H1 (cell line): ENCODE results near the gene CLEC16A. TPM values are rescaled to one million over a fixed set of nuclear protein-coding genes. Genes with fewer than 3 reads are reported as not detected.

Source experiments
- CTCF ChIA-PET: fragments of 300-600 bp; sonication (Branson Sonifier 250); formaldehyde crosslinking; loops from one replicate; lab custom pipeline; 2021; ENCODE audit not compliant: partially characterized antibody; lab: Charles Lee
- POLR2A ChIA-PET: fragments of 300-600 bp; sonication (Branson Sonifier 250); formaldehyde crosslinking; loops from one replicate; lab custom pipeline; 2021; ENCODE audit warnings: inconsistent platforms; ENCODE audit not compliant: partially characterized antibody; lab: Charles Lee
- DNase-seq, 2 experiments: peaks; one replicate each; pipeline versions ENCODE4 v3.0.0 to v3.0.0-alpha.2; 2010 to 2022; ENCODE audit warnings: low spot score in 2 of 2, low read depth in 1 of 2, mixed read lengths in 1 of 2
- FAIRE-seq: peaks from 2 replicates; lab custom pipeline; 2011; peaks lifted over from hg19 to GRCh38; lab: Jason Lieb, UNC
- H2AFZ ChIP-seq: 2 replicates; pipeline ENCODE4 v1.8.1; 2012; ENCODE audit warnings: low read length, inconsistent platforms
- H2AK5ac ChIP-seq: 2 replicates; pipeline ENCODE4 v1.6.1; 2013; ENCODE audit warnings: low read depth, low read length
- H2BK120ac ChIP-seq: replicated peaks from 2 replicates; pipeline ENCODE3; 2013; ENCODE audit warnings: low read depth, low read length, inconsistent platforms
- H2BK12ac ChIP-seq: 2 replicates; pipeline ENCODE4 v1.6.1; 2013; ENCODE audit warnings: low read depth, low read length
- H2BK15ac ChIP-seq: 2 replicates; pipeline ENCODE4 v1.6.1; 2013; ENCODE audit warnings: low read length
- H2BK20ac ChIP-seq: 2 replicates; pipeline ENCODE4 v1.6.1; 2013; ENCODE audit warnings: low read length
- H2BK5ac ChIP-seq: 2 replicates; pipeline ENCODE4 v1.6.1; 2013; ENCODE audit warnings: low read depth, low read length
- H3K14ac ChIP-seq: 2 replicates; pipeline ENCODE4 v1.6.1; 2013; ENCODE audit warnings: inconsistent platforms; ENCODE audit not compliant: insufficient read length
- H3K18ac ChIP-seq: 2 replicates; pipeline ENCODE4 v1.6.1; 2013; ENCODE audit warnings: low read length; ENCODE audit errors: extremely low read depth
- H3K23ac ChIP-seq: 2 replicates; pipeline ENCODE4 v1.6.1; 2013; ENCODE audit warnings: inconsistent platforms; ENCODE audit not compliant: insufficient read length
- H3K23me2 ChIP-seq: 2 replicates; pipeline ENCODE4 v1.6.1; 2013; ENCODE audit warnings: low read depth, low read length
- H3K27ac ChIP-seq: 2 replicates; pipeline ENCODE4 v1.6.1; 2011; ENCODE audit warnings: low read depth, low read length, inconsistent platforms
- H3K27me3 ChIP-seq, 4 experiments: replicated peaks in 1 of 4; 1 replicate in 1 of 4; 2 replicates in 3 of 4; pipeline versions ENCODE4 v1.6.1 to v1.8.1; 2011 to 2013; ENCODE audit warnings: low read length in 3 of 4, mild to moderate bottlenecking in 3 of 4, inconsistent platforms in 2 of 4, mixed read lengths in 2 of 4, moderate library complexity in 1 of 4; ENCODE audit not compliant: control insufficient read depth in 3 of 4, insufficient read depth in 3 of 4; ENCODE audit errors: extremely low read depth in 1 of 4
- H3K36me3 ChIP-seq, 4 experiments: 2 replicates each; pipeline versions ENCODE4 v1.6.1 to v1.8.1; 2011 to 2013; ENCODE audit warnings: mild to moderate bottlenecking in 4 of 4, low read length in 3 of 4, moderate library complexity in 2 of 4, control low read depth in 1 of 4, inconsistent platforms in 1 of 4; ENCODE audit not compliant: insufficient read depth in 4 of 4, control insufficient read depth in 2 of 4
- H3K4ac ChIP-seq: replicated peaks from 2 replicates; pipeline ENCODE3; 2013; ENCODE audit warnings: low read length, low read depth, mixed read lengths, inconsistent platforms; ENCODE audit not compliant: insufficient read length
- H3K4me1 ChIP-seq, 4 experiments: replicated peaks in 1 of 4; 1 replicate in 1 of 4; 2 replicates in 3 of 4; pipeline versions ENCODE4 v1.6.1 to v1.8.1; 2011 to 2013; ENCODE audit warnings: low read length in 3 of 4, inconsistent platforms in 2 of 4, mixed read lengths in 1 of 4; ENCODE audit not compliant: insufficient read depth in 4 of 4, control insufficient read depth in 3 of 4
- H3K4me2 ChIP-seq, 2 experiments: 2 replicates each; pipeline versions ENCODE4 v1.6.1 to v1.8.1; 2011 to 2013; ENCODE audit warnings: low read depth in 2 of 2, low read length in 2 of 2, control low read depth in 1 of 2, inconsistent platforms in 1 of 2, mild to moderate bottlenecking in 1 of 2; ENCODE audit not compliant: insufficient read depth in 1 of 2
- H3K4me3 ChIP-seq, 4 experiments: fragments of 200-600, 300-600 bp in 1 of 4; sonication (generic), shearing (Covaris generic), sonication (Bioruptor Twin) in 1 of 4; 2 replicates each; pipeline versions ENCODE4 v1.5.1 to v1.8.1; 2011 to 2016; ENCODE audit warnings: low read length in 4 of 4, low read depth in 3 of 4, control low read depth in 2 of 4, inconsistent platforms in 2 of 4, mild to moderate bottlenecking in 2 of 4, mixed read lengths in 1 of 4, moderate library complexity in 1 of 4; ENCODE audit not compliant: insufficient read depth in 2 of 4; ENCODE audit errors: extremely low read depth in 1 of 4
- H3K56ac ChIP-seq: replicated peaks from 2 replicates; pipeline ENCODE3; 2013; ENCODE audit warnings: low read depth, mild to moderate bottlenecking, mixed read lengths, low read length, inconsistent platforms; ENCODE audit not compliant: insufficient read length
- H3K79me1 ChIP-seq: 2 replicates; pipeline ENCODE4 v1.6.1; 2013; ENCODE audit warnings: low read depth, low read length, control low read depth
- H3K79me2 ChIP-seq, 2 experiments: 2 replicates each; pipeline versions ENCODE4 v1.6.1 to v1.8.1; 2012 to 2013; ENCODE audit warnings: low read length in 2 of 2, mild to moderate bottlenecking in 2 of 2, inconsistent platforms in 1 of 2; ENCODE audit not compliant: insufficient read depth in 2 of 2, control insufficient read depth in 1 of 2
- H3K9ac ChIP-seq, 4 experiments: replicated peaks in 1 of 4; 1 replicate in 1 of 4; 2 replicates in 3 of 4; pipeline versions ENCODE4 v1.6.1 to v1.8.1; 2011 to 2013; ENCODE audit warnings: low read depth in 3 of 4, low read length in 3 of 4, control low read depth in 2 of 4, mild to moderate bottlenecking in 2 of 4, moderate library complexity in 2 of 4, inconsistent platforms in 1 of 4; ENCODE audit errors: extremely low read depth in 1 of 4
- H3K9me3 ChIP-seq, 2 experiments: 2 replicates each; pipeline versions ENCODE4 v1.6.1 to v1.8.1; 2012 to 2013; ENCODE audit warnings: mild to moderate bottlenecking in 2 of 2, moderate library complexity in 2 of 2, control low read depth in 1 of 2, inconsistent platforms in 1 of 2, low read depth in 1 of 2, low read length in 1 of 2, mixed read lengths in 1 of 2; ENCODE audit not compliant: insufficient read depth in 2 of 2
- H4K20me1 ChIP-seq, 2 experiments: replicated peaks in 1 of 2; 2 replicates each; pipeline versions ENCODE3 to v1.8.1; 2011 to 2013; ENCODE audit warnings: inconsistent platforms in 2 of 2, low read length in 2 of 2, mild to moderate bottlenecking in 1 of 2; ENCODE audit not compliant: insufficient read depth in 2 of 2, control insufficient read depth in 1 of 2
- H4K5ac ChIP-seq: 2 replicates; pipeline ENCODE4 v1.6.1; 2013; ENCODE audit warnings: low read length, low read depth, mixed read lengths, inconsistent platforms; ENCODE audit not compliant: insufficient read length
- H4K8ac ChIP-seq: 2 replicates; pipeline ENCODE4 v1.8.0; 2013; ENCODE audit warnings: mild to moderate bottlenecking, moderate library complexity, low read length, inconsistent platforms; ENCODE audit not compliant: insufficient read depth; ENCODE audit errors: extremely low read depth
- H4K91ac ChIP-seq: replicated peaks from 2 replicates; pipeline ENCODE3; 2013; ENCODE audit warnings: low read length, mixed read lengths, inconsistent platforms; ENCODE audit not compliant: insufficient read length
- BACH1 ChIP-seq: IDR thresholded peaks from 2 replicates; pipeline ENCODE4 v1.6.1; 2012; ENCODE audit warnings: low read length, improper control_type of control experiment
- FOSL1 ChIP-seq: IDR thresholded peaks from 2 replicates; pipeline ENCODE4 v1.6.1; 2011; ENCODE audit warnings: mild to moderate bottlenecking, low read depth, low read length, moderate library complexity; ENCODE audit not compliant: insufficient read depth
- JUN ChIP-seq: IDR thresholded peaks from 2 replicates; pipeline ENCODE4 v1.6.1; 2011; ENCODE audit warnings: low read depth, mild to moderate bottlenecking, improper control_type of control experiment, low read length
- POLR2A ChIP-seq, 2 experiments: IDR thresholded peaks; 1 replicate in 1 of 2; 2 replicates in 1 of 2; pipeline ENCODE4 v1.6.1; 2011; ENCODE audit warnings: low read depth in 2 of 2, low read length in 2 of 2, mild to moderate bottlenecking in 2 of 2; ENCODE audit errors: control extremely low read depth in 1 of 2
- SP2 ChIP-seq: IDR thresholded peaks from 2 replicates; pipeline ENCODE4 v1.6.1; 2012; ENCODE audit warnings: mild to moderate bottlenecking, low read length, inconsistent platforms
- TCF12 ChIP-seq: IDR thresholded peaks from 2 replicates; pipeline ENCODE4 v1.6.1; 2011; ENCODE audit warnings: low read depth, mild to moderate bottlenecking, low read length
- WGBS, 2 experiments: shearing (Covaris generic) in 1 of 2; methylation state at CpG; one replicate each; pipeline versions ENCODE4 v1.1.6 to v1.1.7; 2013 to 2015; ENCODE audit warnings: low lambda C conversion rate in 2 of 2, mixed read lengths in 2 of 2, inconsistent platforms in 1 of 2, low coverage in 1 of 2, missing lambda C conversion rate in 1 of 2; ENCODE audit not compliant: insufficient replicate concordance in 2 of 2, insufficient coverage in 1 of 2, insufficient read length in 1 of 2; ENCODE audit errors: extremely low coverage in 1 of 2, missing lambda C conversion rate in 1 of 2; 5-methylcytosine and 5-hydroxymethylcytosine counted together
- polyA plus RNA-seq, 7 experiments: library from polyadenylated mRNA; depleted of rRNA in 3 of 7; stranded (reverse) in 5 of 7; unstranded in 2 of 7; fragments of >200 nt in 5 of 7; fragments of 200-250 nt in 2 of 7; gene quantifications; 1 replicate in 5 of 7; 2 replicates in 1 of 7; 4 replicates in 1 of 7; pipeline versions ENCODE4 v1.2.1 to v1.2.3, GENCODE V29; 2011 to 2013; ENCODE audit warnings: missing spikeins in 2 of 7, mixed read lengths in 2 of 7
- total RNA-seq: library from RNA; stranded (reverse); fragmentation: NEBNext Ultra II Directional; extraction: Animal tissue kit (Norgen Biotek cat#: 25700); gene quantifications from 2 replicates; pipeline ENCODE4 v1.2.1, GENCODE V29; 2021
- TF ChIP-seq, protein P1 (sequence below): IDR thresholded peaks from 2 replicates; pipeline ENCODE4 v1.6.1; 2011; ENCODE audit warnings: low read depth, mild to moderate bottlenecking, low read length; ENCODE audit not compliant: insufficient read depth
- TF ChIP-seq, protein P2 (sequence below): IDR thresholded peaks from 2 replicates; pipeline ENCODE4 v1.6.1; 2012; ENCODE audit warnings: inconsistent platforms

Gene CLEC16A
- total and polyA plus RNA-seq, 2 of the 8 experiments (the other 6 are each of a cell fraction or from before 2014, with no cell fraction given), result 7.6 to 19.3 TPM

DNA sequence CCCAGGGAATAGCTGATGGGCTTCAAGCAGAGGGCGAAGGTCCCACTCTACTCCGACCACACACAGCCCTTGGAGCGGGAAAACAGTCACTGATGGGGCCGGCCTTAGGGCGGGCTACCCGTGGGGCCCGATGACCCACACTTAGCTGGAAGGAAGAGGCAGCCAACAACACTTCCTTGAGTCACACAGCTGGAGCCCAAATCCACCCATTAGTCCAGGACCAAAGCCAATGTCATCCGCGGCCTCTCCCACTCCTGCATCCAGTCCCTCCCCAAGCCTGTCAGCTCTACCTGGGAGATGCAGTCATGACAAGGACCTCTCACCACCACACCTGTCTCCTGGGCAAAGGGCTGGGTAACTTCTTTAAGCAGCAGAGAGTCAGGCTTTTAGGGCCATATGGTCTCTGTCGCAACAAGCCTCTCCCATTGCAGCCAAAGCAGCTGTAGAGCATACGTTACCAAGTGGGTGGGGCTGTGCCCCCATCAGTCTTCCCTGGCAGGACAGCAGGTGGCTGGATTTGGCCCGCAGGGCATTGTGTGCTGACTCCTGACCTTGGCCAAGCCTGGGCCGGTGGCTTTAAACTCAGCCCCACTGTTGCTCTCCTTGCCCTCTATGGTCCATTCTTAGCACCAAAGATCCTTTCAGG is 200.9 kb downstream of the CLEC16A start:
- no peaks in the 10 kb centered on the region for H3K36me3 ChIP-seq
- FAIRE-seq (no peak), DNase-seq (no peak)
- H3K27ac ChIP-seq, result no peak overlapping the region
- no peak overlapping the region for H3K18ac ChIP-seq
- no peak overlapping the region for H4K8ac ChIP-seq
- H4K20me1 ChIP-seq, result peaks cover 0 to 2% of the 10 kb centered on the region in 2 experiments
- no peak overlapping the region for H2BK20ac ChIP-seq
- no peak overlapping the region for H4K5ac ChIP-seq
- no peak overlapping the region for H3K56ac ChIP-seq
- CTCF ChIA-PET, result interaction anchor here (0.6 to 1.9 kb wide), 7 partner anchors 9 to 227 kb away, joined by 3 to 8 read pairs (median 4); partner anchors contain the start of gene SOCS1
- no peaks in the 10 kb centered on the region for H3K79me2 ChIP-seq
- TF ChIP-seq, protein P1, sequence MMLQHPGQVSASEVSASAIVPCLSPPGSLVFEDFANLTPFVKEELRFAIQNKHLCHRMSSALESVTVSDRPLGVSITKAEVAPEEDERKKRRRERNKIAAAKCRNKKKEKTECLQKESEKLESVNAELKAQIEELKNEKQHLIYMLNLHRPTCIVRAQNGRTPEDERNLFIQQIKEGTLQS, result no peak
- TF ChIP-seq TCF12, result no peak
- no peak for TF ChIP-seq POLR2A (IDR thresholded peaks at IDR 0.05; ENCODE audit: control extremely low read depth in 1 of 2, low read depth in 2 of 2, low read length in 2 of 2)
- no peak for TF ChIP-seq BACH1
- TF ChIP-seq, protein P2, sequence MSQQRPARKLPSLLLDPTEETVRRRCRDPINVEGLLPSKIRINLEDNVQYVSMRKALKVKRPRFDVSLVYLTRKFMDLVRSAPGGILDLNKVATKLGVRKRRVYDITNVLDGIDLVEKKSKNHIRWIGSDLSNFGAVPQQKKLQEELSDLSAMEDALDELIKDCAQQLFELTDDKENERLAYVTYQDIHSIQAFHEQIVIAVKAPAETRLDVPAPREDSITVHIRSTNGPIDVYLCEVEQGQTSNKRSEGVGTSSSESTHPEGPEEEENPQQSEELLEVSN, result no peak
- no peak for TF ChIP-seq JUN
- TF ChIP-seq FOSL1, result no peak
- TF ChIP-seq SP2, result no peak
- 94% methylated on average over 13 of the region's 13 CpGs; no CpG with 5 or more reads in 1 of the 2 experiments for WGBS, 2 experiments
- H3K9me3 ChIP-seq, result no peaks in the 10 kb centered on the region
- peaks cover 0 to 3% (median 0%) of the 10 kb centered on the region in 4 experiments; a peak in 3 of 7 replicates for H3K4me1 ChIP-seq
- H3K14ac ChIP-seq, result no peak overlapping the region
- no peaks in the 10 kb centered on the region for H3K79me1 ChIP-seq
- no peak overlapping the region for H4K91ac ChIP-seq
- H3K9ac ChIP-seq, result no peak overlapping the region
- H3K4ac ChIP-seq, result no peak overlapping the region
- H3K4me2 ChIP-seq, result no peak overlapping the region
- no peaks in the 10 kb centered on the region for H3K27me3 ChIP-seq
- no peak overlapping the region for H2BK12ac ChIP-seq
- POLR2A ChIA-PET, result no interaction called here
- peaks cover 3% of the 10 kb centered on the region; the same call in 1 of the 2 replicates for H3K23me2 ChIP-seq
- H2BK15ac ChIP-seq, result no peak overlapping the region
- H2AK5ac ChIP-seq, result no peak overlapping the region
- H3K23ac ChIP-seq, result no peak overlapping the region
- no peak overlapping the region for H2BK120ac ChIP-seq
- H3K4me3 ChIP-seq, result no peak overlapping the region
- no peak overlapping the region for H2AFZ ChIP-seq
- no peak overlapping the region for H2BK5ac ChIP-seq
